Peyer's patch (tissue), 4 donors: ENCODE results near the gene CEP120. TPM values are rescaled to one million over a fixed set of nuclear protein-coding genes. Genes with fewer than 3 reads are reported as not detected.
"Not testable (repeated sequence)": the region's sequence is repeated elsewhere in the genome, so short reads cannot be mapped to it uniquely, and the experiment has no call there.

ENCODE experiments used
- DNase-seq, 3 donors: peaks; one replicate each; pipeline ENCODE4 v3.0.0-alpha.2; 2017 to 2019
- H3K27ac ChIP-seq, 4 donors: fragments of 200-600 bp; sonication (generic); one replicate each; pipeline ENCODE4 v1.5.1; 2016 to 2019
- H3K27me3 ChIP-seq, 2 donors: fragments of 200-600 bp; sonication (generic); one replicate each; pipeline ENCODE4 v1.5.1; 2019
- H3K36me3 ChIP-seq, 3 donors: fragments of 200-600 bp; sonication (generic); one replicate each; pipeline ENCODE4 v1.5.1; 2016 to 2019
- H3K4me1 ChIP-seq, 4 donors: fragments of 200-600 bp; sonication (generic); one replicate each; pipeline ENCODE4 v1.5.1; 2016 to 2019
- H3K4me3 ChIP-seq, 4 donors: fragments of 200-600 bp; sonication (generic); 1 replicate in 3 of 4; 2 replicates in 1 of 4; pipeline ENCODE4 v1.5.1; 2016 to 2019; ENCODE audit warnings: mild to moderate bottlenecking in 1 of 4
- H3K9me3 ChIP-seq, 4 donors: fragments of 200-600 bp; sonication (generic); one replicate each; pipeline ENCODE4 v1.5.1; 2016 to 2019; ENCODE audit warnings: mild to moderate bottlenecking in 1 of 4
- POLR2A ChIP-seq, 2 donors: fragments of 450-650 bp; IDR thresholded peaks; one replicate each; pipeline ENCODE4 v1.5.1; 2017; ENCODE audit warnings: antibody characterized with exemption in 2 of 2, mild to moderate bottlenecking in 2 of 2, moderate library complexity in 2 of 2
- total RNA-seq, 4 donors: library from RNA; depleted of rRNA; stranded (reverse); fragments of >200 nt; gene quantifications; one replicate each; pipeline ENCODE4 v1.1.0, GENCODE V29; 2016
- TF ChIP-seq, protein P1 (sequence below), 6 experiments: fragments of 450-650 bp in 4 of 6; fragments of 200-600 bp in 2 of 6; sonication (generic) in 1 of 6; IDR thresholded peaks; one replicate each; pipeline ENCODE4 v1.5.1; 2017 to 2019; ENCODE audit warnings: antibody characterized with exemption in 6 of 6, mild to moderate bottlenecking in 3 of 6, moderate library complexity in 1 of 6

CEP120 gene
- total RNA-seq, 4 donors from 2014 or later, result 10.5 to 47.9 (median 24.2) TPM

GRCh38 chr5:123421773-123422172 lies 1.4 kb downstream of the CEP120 start:
- no peaks in the 10 kb centered on the region for H3K27me3 ChIP-seq
- TF ChIP-seq, protein P1, sequence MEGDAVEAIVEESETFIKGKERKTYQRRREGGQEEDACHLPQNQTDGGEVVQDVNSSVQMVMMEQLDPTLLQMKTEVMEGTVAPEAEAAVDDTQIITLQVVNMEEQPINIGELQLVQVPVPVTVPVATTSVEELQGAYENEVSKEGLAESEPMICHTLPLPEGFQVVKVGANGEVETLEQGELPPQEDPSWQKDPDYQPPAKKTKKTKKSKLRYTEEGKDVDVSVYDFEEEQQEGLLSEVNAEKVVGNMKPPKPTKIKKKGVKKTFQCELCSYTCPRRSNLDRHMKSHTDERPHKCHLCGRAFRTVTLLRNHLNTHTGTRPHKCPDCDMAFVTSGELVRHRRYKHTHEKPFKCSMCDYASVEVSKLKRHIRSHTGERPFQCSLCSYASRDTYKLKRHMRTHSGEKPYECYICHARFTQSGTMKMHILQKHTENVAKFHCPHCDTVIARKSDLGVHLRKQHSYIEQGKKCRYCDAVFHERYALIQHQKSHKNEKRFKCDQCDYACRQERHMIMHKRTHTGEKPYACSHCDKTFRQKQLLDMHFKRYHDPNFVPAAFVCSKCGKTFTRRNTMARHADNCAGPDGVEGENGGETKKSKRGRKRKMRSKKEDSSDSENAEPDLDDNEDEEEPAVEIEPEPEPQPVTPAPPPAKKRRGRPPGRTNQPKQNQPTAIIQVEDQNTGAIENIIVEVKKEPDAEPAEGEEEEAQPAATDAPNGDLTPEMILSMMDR (IDR thresholded peaks at IDR 0.05), result no peak
- TF ChIP-seq POLR2A (IDR thresholded peaks at IDR 0.05), result no peak
- DNase-seq, result no peak
- no peaks in the 10 kb centered on the region for H3K36me3 ChIP-seq
- no peak overlapping the region for H3K27ac ChIP-seq
- no peaks in the 10 kb centered on the region for H3K9me3 ChIP-seq
- H3K4me1 ChIP-seq, result peaks cover 0 to 13% (median 0%) of the 10 kb centered on the region in 4 donors
- H3K4me3 ChIP-seq, result peak overlapping the region in 3 of 4 donors; percentile 73 to 86 (median 74)

DNA sequence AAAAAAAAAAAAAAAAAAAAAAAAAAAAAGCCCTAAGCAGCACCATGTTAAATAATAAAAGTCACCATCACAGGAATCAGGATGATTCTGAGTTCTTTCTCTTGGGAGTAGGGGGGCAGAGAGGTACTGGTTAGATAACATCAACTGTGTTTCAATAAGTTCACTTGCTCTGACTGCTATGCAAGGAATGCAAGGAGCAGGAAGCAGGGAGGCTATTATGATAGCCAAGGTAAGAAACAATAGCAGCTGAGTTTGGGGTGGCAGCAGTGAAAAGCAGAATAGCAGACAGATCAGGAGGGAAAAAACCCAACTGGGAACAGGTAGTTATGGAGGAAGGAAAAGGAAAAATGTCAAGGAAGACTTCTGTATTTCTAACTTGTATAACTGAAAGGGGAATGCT lies 8.2 kb downstream of the CEP120 start:
- DNase-seq, result no peak
- peaks cover 0 to 34% (median 0%) of the 10 kb centered on the region in 3 donors for H3K36me3 ChIP-seq
- TF ChIP-seq POLR2A (IDR thresholded peaks at IDR 0.05), result no peak
- TF ChIP-seq, protein P1 (IDR thresholded peaks at IDR 0.05), result no peak
- no peaks in the 10 kb centered on the region for H3K4me1 ChIP-seq
- no peak overlapping the region for H3K27ac ChIP-seq
- H3K9me3 ChIP-seq, result no peaks in the 10 kb centered on the region
- no peak overlapping the region for H3K4me3 ChIP-seq
- no peaks in the 10 kb centered on the region for H3K27me3 ChIP-seq

GRCh38 chr5:123412206-123412605 lies 11.0 kb downstream of the CEP120 start:
- no peaks in the 10 kb centered on the region for H3K9me3 ChIP-seq
- no peak overlapping the region for H3K4me3 ChIP-seq
- peaks cover 0 to 46% (median 0%) of the 10 kb centered on the region in 3 donors for H3K36me3 ChIP-seq
- no peak for TF ChIP-seq POLR2A (IDR thresholded peaks at IDR 0.05)
- TF ChIP-seq, protein P1 (IDR thresholded peaks at IDR 0.05), result no peak
- H3K27ac ChIP-seq, result no peak overlapping the region
- H3K27me3 ChIP-seq, result no peaks in the 10 kb centered on the region
- no peaks in the 10 kb centered on the region for H3K4me1 ChIP-seq
- DNase-seq, result no peak

DNA sequence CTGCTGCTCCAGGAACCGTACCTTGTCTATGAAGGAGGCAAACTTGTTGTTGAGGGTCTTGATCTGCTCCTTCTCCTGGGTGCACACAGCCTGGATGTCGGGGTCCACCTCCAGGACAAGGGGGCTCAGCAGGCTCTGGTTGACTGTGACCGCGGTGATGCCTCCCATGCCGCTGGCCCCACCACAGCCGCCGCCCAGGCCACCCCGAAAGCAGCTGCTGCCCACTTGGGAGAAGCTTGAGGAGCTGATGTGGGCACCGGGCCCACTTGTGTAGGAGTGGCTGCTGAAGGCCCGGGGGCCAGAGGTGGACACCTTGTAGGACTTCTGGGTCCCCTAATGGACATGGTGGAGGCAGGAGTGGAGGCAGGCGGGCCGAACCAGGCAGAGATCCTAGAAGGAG lies 21.2 kb downstream of the CEP120 start:
- H3K27me3 ChIP-seq, H3K27ac ChIP-seq, H3K9me3 ChIP-seq, DNase-seq, H3K4me3 ChIP-seq, H3K4me1 ChIP-seq: not testable (repeated sequence)
- peaks cover 0 to 55% (median 0%) of the 10 kb centered on the region in 3 donors for H3K36me3 ChIP-seq

DNA sequence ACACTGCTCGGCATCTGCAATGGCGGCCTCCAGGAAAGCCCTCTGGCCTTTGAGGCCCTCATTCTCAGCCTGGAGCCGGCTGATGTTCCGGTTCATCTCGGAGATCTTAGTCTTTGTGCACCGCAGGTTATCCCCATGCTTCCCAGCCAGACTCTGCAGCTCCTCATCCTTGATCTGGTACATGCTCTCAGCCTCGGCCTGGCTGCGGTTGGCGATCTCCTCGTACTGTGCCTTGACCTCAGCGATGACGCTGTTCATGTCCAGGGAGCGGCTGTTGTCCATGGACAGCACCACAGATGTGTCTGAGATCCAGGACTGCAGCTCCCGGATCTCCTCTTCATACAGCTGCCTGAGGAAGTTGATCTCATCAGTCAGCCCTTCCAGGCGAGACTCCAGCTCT lies 21.9 kb downstream of the CEP120 start:
- no peak overlapping the region for H3K4me3 ChIP-seq
- H3K36me3 ChIP-seq, result peaks cover 0 to 59% (median 0%) of the 10 kb centered on the region in 3 donors
- H3K9me3 ChIP-seq, result no peaks in the 10 kb centered on the region
- no peak overlapping the region for H3K27ac ChIP-seq
- DNase-seq, result no peak
- TF ChIP-seq, protein P1 (IDR thresholded peaks at IDR 0.05), result no peak
- no peak for TF ChIP-seq POLR2A (IDR thresholded peaks at IDR 0.05)
- no peaks in the 10 kb centered on the region for H3K4me1 ChIP-seq
- no peaks in the 10 kb centered on the region for H3K27me3 ChIP-seq

DNA sequence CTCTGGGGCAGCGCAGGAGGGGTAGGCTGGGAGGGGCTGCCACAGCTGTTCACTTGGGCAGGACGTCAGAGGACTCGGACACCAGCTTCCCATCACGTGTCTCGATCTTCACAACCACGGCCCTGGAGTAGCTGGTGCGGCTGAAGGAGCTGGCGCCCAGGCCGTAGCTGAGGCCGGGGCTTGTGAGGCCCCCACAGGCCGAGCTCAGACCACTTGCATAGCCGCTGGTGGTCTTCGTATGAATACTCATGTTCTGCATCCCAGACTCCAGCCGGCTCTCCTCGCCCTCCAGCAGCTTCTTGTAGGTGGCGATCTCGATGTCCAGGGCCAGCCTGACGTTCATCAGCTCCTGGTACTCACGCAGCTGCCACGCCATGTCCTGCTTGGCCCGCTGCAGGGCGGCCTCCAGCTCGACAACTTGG lies 22.3 kb downstream of the CEP120 start:
- H3K36me3 ChIP-seq, result peaks cover 0 to 59% (median 0%) of the 10 kb centered on the region in 3 donors
- H3K4me1 ChIP-seq, H3K4me3 ChIP-seq, H3K27ac ChIP-seq, H3K9me3 ChIP-seq, DNase-seq, H3K27me3 ChIP-seq: not testable (repeated sequence)
